GM12874 (cell line): ENCODE results near the gene DSG4.

Experiments used
- CTCF ChIP-seq: IDR thresholded peaks from 2 replicates; pipeline ENCODE4 v1.5.1; 2011; ENCODE audit warnings: low read depth, mild to moderate bottlenecking, control low read depth, low read length, moderate library complexity; ENCODE audit not compliant: insufficient read depth

The DSG4 gene

GRCh38 chr18:31410716-31411483 is 34.3 kb downstream of the DSG4 start:
- no peak for TF ChIP-seq CTCF

GRCh38 chr18:31413137-31413536 is 36.6 kb downstream of the DSG4 start:
- no peak for TF ChIP-seq CTCF

GRCh38 chr18:31417850-31418249 is 41.3 kb downstream of the DSG4 start:
- TF ChIP-seq CTCF, result no peak

- no peak for TF ChIP-seq CTCF
Measured at GRCh38 chr18:31419457-31419932, 42.9 kb downstream of the DSG4 start.

- no peak for TF ChIP-seq CTCF
Measured at GRCh38 chr18:31420032-31420431, 43.5 kb downstream of the DSG4 start.

GRCh38 chr18:31420524-31420923 is 43.9 kb downstream of the DSG4 start:
- no peak for TF ChIP-seq CTCF

GRCh38 chr18:31424383-31424988 is 47.9 kb downstream of the DSG4 start:
- TF ChIP-seq CTCF, result peak; percentile 83
